Right lobe of liver (tissue), 4 donors: ENCODE results near the gene PYGB.
A peak's percentile ranks its signal among the peaks of the same experiment; 100 is the strongest.

Experiments used
- POLR2A ChIP-seq: fragments of 450-650 bp; IDR thresholded peaks from one replicate; pipeline ENCODE4 v1.6.1; 2017; ENCODE audit warnings: antibody characterized with exemption, mild to moderate bottlenecking
- TF ChIP-seq, protein P1 (sequence below), 4 donors: fragments of 200-600 bp in 3 of 4; fragments of 450-650 bp in 1 of 4; IDR thresholded peaks; one replicate each; pipeline versions ENCODE4 v1.5.1 to v1.8.0; 2016 to 2022; ENCODE audit warnings: antibody characterized with exemption in 4 of 4, mild to moderate bottlenecking in 2 of 4
- donor health status: DM: no; HTN: no; CAD: no.
- donor health status: DM: no; HTN: no; CAD: no.
- donor health status: DM: no; HTN: yes; CAD: no.

GRCh38 chr20:25310268-25310920, 62.5 kb downstream of the PYGB start:
- TF ChIP-seq, protein P1, sequence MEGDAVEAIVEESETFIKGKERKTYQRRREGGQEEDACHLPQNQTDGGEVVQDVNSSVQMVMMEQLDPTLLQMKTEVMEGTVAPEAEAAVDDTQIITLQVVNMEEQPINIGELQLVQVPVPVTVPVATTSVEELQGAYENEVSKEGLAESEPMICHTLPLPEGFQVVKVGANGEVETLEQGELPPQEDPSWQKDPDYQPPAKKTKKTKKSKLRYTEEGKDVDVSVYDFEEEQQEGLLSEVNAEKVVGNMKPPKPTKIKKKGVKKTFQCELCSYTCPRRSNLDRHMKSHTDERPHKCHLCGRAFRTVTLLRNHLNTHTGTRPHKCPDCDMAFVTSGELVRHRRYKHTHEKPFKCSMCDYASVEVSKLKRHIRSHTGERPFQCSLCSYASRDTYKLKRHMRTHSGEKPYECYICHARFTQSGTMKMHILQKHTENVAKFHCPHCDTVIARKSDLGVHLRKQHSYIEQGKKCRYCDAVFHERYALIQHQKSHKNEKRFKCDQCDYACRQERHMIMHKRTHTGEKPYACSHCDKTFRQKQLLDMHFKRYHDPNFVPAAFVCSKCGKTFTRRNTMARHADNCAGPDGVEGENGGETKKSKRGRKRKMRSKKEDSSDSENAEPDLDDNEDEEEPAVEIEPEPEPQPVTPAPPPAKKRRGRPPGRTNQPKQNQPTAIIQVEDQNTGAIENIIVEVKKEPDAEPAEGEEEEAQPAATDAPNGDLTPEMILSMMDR (IDR thresholded peaks at IDR 0.05): peak; percentile 44 to 70 (median 56)
- no peak for TF ChIP-seq POLR2A
